Dedifferentiated amniotic fluid mesenchymal stem cell (primary cell): ENCODE data around the gene ALKBH8.
"Not testable (repeated sequence)": the region's sequence is repeated elsewhere in the genome, so short reads cannot be mapped to it uniquely, and the experiment has no call there.

ENCODE experiments used
- DNase-seq: peaks from one replicate; pipeline ENCODE4 v3.0.0-alpha.2; 2016; ENCODE audit errors: extremely low spot score

The ALKBH8 gene

DNA sequence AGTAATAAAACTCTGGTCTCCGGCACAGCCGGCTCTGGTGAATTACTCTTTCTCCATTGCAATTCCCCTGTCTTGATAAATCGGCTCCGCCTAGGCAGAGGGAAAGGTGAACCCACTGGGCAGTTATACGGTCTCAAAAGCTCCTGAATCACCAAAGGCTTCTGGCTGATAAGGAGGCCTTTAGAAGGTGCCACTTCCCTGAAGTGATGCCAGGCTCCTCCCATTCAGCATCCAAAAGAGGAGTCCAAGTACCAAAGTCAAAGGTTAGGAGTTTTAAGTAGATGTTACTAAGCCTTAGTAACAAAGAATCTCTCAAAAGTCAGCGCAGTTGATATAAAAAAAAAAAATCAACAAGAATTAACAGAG lies 11.8 kb upstream of the ALKBH8 start:
- no peak for DNase-seq

DNA sequence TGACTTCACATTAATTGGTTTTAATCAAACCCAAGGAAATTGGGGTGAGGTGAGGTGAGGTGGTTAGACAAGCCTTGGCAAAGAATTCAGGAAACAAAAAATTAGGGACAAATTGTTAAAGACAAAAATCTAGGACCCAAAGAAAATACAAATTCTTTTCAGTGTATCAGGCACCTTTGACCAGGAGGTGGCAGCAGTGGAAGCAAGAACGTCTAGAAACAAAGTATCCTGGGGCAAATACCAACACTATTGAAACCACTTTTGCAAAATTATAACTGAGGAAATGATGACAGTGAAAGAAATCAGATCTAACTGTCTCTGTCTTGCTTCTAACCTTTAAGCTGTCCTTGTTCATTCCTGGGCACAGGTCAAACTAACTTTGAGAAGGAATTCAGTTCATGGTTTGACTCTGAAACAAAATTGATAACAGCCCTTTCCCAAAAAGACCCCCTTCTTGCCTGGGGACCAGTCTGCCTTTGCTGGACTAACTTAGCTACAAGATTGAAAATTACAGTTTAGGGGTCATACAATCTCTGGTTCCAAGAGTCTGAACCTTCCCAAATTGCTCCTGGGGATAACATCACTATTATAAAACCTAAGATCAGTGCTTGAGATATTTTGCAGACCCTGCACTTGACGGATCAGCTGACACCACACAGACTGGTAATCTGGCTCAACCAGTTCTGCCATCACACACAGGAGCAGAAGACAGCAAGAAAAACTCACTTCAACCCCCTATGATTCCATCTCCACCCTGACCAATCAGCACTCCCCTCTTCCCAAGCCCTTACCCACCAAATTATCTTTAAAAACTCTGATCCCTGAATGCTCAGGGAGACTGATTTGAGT lies 11.2 kb upstream of the ALKBH8 start:
- DNase-seq, result peak; percentile 85

GRCh38 chr11:107573438-107573837 lies 7.9 kb upstream of the ALKBH8 start:
- DNase-seq, result no peak

DNA sequence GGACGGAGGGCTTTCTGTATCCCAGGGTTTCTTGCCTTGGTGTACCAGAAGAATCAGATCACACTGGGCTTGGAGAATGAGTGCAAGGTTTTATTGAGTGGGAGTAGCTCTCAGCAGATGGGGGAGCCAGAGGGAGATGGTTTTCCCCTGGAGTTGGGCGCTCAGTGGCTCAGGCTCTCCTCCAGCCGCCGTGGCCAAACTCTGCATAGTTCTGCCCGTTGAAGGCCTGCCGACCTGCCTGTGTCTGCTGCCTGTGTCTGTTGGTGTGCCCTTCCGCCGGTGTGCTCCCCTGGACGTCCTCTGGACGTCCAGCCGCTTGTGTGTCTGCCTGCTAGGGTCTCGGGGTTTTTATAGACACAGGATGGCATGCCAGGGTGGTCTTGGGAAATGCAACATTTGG lies 4.5 kb upstream of the ALKBH8 start:
- DNase-seq, result no peak

DNA sequence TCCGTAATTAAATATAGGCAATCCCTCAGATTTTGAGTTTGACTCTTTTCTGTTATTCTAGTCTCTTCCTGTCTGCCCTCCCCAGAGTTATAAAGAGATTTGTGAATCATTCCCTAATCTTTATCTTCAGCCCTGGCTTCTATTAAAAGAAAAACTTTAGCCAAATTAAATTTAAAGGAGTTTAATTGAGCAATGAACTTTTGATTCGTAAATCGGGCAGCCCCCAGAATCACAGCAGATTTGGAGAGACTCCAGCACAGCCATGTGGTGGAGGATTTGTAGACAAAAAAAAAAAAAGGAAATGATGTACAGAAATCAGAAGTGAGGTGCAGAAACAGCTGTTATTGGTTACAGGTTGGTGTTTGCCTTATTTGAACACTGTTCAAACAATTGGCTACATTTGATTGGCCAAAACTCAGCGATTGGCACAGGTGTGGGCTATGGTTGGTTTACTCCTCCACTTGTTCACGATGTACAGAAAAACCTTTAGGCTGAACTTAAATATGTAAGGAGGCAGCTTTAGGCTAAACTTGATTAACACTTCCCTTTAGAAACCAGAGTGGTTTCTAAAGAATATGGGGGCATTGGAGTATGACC lies 2.3 kb upstream of the ALKBH8 start:
- no peak for DNase-seq

DNA sequence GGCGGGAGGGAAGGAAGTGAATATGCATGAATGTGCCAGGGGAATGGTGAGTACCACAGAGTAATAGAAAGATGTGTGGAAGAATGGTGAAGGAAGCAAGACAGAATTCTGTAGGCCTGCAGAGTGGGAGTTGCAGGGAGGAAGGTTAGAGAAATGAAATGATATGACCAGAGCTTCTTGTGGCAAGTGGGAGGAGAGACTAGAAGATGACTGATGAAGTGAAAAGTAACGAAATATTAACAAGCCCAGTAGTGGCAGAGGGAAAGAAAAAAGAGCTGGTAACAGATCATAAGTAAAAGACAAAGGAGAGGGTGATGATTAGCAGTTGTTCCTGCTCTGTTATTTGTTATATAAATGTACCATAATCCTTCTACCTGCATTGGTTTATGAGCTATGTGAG lies 1.0 kb upstream of the ALKBH8 start:
- no peak for DNase-seq

GRCh38 chr11:107565955-107566501 lies 493 bp upstream of the ALKBH8 start:
- DNase-seq, result not testable (repeated sequence)

GRCh38 chr11:107564877-107565218 lies 687 bp downstream of the ALKBH8 start:
- no peak for DNase-seq

- DNase-seq, result peak; percentile 81
Observed at GRCh38 chr11:107563702-107564101, 1.8 kb downstream of the ALKBH8 start.

- DNase-seq, result no peak
Observed at GRCh38 chr11:107562647-107563208, 2.8 kb downstream of the ALKBH8 start.

- no peak for DNase-seq
Observed at GRCh38 chr11:107561688-107562087, 3.8 kb downstream of the ALKBH8 start.

DNA sequence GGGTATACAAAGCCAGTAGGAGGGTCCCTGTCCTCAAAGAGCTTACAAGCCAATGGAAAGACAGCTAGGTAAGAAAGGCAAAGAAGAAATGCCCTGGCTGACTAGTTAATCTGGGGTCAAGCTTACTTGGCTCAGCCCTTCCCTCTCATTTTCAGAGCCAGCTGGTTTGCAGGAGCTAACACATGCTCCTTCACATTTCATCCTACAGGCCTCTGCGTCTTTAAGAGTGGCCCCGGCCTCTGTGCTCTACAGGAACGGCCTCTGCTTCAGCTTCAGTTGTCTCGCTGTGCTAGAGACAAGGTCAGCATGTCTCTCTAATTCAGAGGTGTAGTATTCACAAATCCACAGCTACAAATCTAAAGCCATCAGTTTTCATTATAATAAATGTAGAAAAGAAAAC lies 15.2 kb downstream of the ALKBH8 start:
- no peak for DNase-seq

- DNase-seq, result no peak
Observed at GRCh38 chr11:107549954-107550285, 15.6 kb downstream of the ALKBH8 start.

- DNase-seq, result peak; percentile 68
Observed at GRCh38 chr11:107549253-107549953, 16.1 kb downstream of the ALKBH8 start.

DNA sequence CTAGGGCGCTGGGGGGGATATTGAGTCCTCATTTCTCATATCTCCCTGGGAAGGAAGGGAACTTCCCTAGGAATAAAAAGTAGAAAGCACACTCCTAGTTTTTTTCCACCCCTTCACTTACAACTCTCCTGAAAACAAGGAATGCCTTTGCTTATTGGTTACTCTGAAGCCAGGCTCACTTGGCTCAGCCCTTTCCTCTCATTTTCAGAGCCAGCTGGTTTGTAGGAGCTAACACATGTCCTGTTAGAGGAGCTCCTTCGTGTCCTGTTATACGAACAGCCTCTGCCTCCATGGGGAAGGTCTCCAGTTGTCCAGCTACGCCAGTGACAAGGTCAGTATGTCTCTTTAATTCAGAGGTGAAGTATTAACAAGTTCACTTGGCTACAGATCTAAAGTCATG lies 17.6 kb downstream of the ALKBH8 start:
- DNase-seq, result no peak

DNA sequence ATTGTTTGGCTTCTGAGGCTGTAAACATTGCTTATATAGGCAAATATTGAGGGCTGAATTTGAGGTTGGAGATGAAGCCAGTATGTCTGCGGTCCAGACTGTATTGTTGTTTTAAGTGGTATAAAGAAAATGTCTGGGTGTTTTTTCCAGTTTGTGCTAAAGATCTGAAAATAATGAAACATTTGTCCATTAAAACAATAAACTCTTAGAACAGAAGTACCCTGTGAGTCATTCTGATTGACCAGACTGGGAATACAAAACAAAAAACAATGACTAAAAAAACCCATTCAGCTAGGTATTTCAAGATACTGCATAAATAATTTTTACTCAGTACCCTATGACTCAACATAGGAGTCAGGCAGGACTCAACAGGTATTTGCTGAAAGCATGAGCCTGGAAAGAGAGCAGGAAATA lies 20.4 kb downstream of the ALKBH8 start:
- no peak for DNase-seq

- DNase-seq, result no peak
Observed at GRCh38 chr11:107538821-107539220, 26.7 kb downstream of the ALKBH8 start.

- DNase-seq, result no peak
Observed at GRCh38 chr11:107538239-107538638, 27.3 kb downstream of the ALKBH8 start.

- not testable (repeated sequence) for DNase-seq
Observed at GRCh38 chr11:107537155-107537554, 28.4 kb downstream of the ALKBH8 start.

DNA sequence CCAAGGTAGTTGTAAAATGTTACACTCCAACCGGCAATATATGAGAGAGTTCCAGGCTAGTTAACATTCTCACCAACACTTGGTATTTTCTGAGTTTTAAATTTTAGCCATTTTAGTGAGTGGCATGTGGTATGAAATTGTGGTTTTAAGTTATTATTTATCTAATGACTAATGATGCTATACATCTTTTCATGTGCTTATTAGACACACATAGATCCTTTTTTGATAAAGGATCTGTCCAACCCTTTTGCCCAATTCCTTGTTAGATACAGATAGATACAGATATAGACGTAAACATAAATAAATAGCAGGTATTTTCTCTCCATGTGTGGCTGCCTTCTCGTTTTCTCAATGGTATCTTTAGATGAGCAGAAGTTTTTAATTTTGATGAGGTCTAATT lies 39.3 kb downstream of the ALKBH8 start:
- no peak for DNase-seq

DNA sequence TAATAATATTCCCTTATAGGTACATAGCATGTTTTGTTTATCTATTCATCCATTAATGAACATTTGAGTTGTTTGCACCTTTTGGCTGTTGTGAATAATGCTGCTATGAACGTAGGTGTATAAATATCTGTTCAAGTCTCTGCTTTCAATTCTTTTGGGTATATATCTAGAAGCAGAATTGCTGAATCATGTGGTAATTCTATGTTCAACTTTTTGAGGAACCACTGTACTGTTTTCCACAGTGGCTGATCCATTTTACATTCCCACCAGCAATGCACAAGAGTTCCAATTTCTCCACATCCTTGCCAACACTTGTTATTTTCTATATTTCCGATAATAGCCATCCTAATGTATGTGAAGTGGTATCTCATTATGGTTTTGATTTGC lies 56.7 kb downstream of the ALKBH8 start:
- DNase-seq, result no peak

DNA sequence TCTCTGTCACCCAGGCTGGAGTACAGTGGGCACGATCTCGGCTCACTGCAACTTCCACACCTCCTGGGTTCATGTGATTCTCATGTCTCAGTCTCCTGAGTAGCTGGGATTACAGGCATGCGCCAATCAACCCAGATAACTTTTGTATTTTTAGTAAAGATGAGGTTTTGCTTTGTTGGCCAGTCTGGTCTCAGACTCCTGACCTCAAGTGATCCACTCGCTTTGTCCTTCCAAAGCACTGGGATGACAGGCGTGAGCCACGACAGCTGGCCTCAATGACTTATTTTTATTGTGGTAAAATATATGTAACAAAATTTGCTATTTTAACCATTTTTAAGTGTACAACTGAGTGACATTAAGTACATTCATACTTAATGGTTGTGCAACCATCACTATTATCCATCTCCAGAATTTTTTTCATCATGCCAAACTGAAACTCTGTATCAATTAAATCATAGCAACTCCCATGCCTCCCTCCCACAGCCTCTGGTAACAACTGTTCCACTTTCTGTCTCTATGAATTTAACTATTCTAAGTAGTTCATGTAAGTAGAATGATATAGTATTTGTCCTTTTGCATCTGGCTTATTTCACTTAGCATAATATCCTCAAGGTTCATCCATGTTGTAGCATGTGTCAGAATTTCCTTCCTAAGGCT lies 57.2 kb downstream of the ALKBH8 start:
- no peak for DNase-seq
